ENCODE measurements around the gene CAPZB.

- TF ChIP-seq CTCF (IDR thresholded peaks at IDR 0.05) (no peak), POLR2A (IDR thresholded peaks at IDR 0.05) (no peak)
Observed at GRCh38 chr1:19512545-19512944, 27.2 kb upstream of the CAPZB start.

Data from sigmoid colon (tissue), 3 donors.